Ecto neural progenitor cell (in vitro differentiated cells): ENCODE results near the gene PDE4D.

Experiments used
- DNase-seq: peaks from one replicate; pipeline ENCODE4 v3.0.0-alpha.2; 2018; ENCODE audit warnings: low spot score

The PDE4D gene

DNA sequence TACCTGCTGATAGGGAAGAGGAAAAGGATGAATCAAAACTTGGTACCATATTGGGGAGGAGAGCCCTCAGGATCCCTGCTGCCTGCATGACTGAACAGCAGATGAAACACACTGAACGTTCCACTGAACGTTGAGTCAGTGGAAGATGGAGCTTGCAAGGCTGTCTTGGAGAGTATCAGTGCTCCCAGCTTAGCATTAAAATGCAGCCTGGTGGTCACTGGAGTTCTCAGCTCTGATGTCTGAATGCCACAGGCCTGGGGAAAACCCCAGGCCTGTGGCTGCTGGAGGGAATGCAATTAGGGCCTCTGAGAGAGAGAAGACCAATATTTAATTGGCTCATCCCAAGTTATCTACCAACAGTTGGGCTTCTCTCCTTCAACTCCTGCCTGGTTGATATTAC, 54.5 kb downstream of the PDE4D start:
- DNase-seq: no peak

DNA sequence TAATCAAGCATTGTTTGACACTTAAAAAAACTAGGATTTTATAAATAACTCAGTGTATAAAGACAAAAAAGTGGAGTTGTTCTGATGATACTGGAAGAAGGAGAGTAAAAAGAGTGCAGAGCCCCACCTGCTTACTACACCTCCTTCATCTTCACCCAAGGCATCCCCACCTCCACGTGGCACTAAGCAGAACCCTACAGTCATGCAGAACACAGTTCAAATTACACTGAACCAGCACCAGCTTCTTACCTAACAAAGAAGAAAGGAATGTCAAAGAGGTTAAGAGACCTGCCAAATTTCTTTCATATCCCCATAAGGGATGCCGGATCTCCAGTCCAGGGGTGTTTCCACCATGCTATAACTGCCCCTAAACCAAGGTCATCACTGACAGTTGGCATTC, 55.5 kb downstream of the PDE4D start:
- no peak for DNase-seq

GRCh38 chr5:59837071-59837470, 56.5 kb downstream of the PDE4D start:
- DNase-seq: no peak

DNA sequence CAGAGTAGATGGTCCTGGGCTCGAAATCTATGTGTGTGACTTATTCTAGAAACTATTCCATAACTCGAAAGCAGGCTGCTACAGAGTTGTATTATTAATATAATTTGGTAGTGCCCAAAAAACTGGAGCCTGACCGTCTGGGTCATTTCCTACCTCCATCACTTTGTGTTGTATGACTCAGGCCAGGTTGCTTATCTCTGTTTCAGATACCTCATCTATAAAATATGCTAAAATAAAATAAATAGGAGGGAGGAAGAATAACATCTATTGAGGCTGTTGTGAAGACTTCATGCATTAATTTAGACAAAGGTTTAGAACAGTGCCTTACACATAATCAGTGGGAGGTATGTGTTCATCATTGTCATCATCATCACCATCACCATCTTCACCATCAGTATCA, 57.7 kb downstream of the PDE4D start:
- DNase-seq: no peak

- DNase-seq: no peak
Measured at GRCh38 chr5:59833448-59833847, 60.1 kb downstream of the PDE4D start.

DNA sequence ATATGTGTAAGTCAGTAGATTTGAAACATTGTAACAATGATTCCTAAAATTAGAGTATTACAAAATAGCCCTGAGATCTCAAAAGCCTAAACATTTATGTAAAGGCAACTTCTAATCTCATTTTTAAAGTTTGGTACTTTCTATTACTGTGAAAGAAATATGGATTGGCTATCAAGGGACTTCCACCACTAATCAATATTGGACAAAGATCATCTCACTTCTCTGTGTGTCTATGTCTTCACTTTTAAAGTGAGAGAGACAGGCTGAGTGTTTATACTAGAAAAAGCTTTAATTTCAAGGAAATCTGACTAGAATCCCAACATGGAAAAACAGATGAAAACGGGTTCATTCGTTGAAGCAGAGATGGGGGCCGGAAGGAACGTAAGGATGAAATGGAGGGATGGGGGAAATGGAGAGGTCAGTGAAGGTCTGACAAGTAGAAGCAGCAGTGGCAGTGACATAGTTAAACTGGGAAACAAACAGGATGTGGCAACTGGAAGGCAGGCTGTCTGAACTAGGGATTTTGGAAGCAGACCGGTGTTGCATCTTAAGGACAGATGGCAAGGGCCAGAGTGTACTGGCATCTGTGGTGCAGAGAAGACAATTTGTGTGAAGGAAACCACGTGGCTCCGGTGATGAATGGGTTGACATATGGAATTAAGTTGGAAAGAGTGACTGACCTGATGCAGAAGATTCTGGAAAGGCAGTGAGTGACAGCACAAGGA, 60.8 kb downstream of the PDE4D start:
- DNase-seq: no peak

GRCh38 chr5:59831326-59832010, 62.1 kb downstream of the PDE4D start:
- DNase-seq: no peak

- no peak for DNase-seq
Measured at GRCh38 chr5:59830536-59831200, 62.9 kb downstream of the PDE4D start.

DNA sequence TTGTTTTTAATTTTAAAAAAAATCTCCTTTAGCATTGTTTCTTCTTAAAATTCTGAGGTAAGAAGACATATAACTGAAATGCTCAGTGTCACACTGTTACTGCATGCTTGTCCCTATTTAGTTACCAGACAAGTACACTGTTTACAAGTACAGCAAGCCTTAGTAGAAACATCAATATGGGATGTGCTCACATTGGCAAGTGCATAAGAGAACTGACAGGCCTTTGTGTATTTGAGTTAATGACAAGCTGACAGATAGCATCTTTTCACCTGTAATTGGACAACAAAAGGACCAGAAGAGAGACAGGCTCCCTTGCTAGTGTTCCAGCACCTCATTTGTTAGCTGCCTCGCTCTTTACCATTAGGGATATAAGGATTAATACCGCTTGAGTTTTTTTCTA, 63.6 kb downstream of the PDE4D start:
- DNase-seq: no peak

DNA sequence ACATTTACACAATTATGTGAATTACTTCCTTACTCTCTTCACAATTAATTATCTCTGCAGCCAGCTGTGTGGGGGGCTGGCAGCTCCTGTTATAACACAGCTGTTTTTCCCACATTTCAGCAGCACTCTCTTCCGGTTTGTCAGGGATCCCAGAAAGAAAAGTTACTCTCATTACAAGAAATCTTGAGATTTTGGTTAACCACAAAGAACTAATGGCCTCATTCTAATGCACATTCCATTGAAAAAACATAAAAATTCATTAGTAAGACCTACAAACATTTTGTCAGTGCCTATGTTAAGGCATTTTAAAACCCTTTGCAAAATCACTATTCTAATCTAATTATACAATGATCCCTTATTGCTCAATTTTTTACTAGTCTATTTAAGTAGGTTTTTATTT, 64.1 kb downstream of the PDE4D start:
- no peak for DNase-seq

- no peak for DNase-seq
Measured at GRCh38 chr5:59828623-59829022, 64.9 kb downstream of the PDE4D start.

DNA sequence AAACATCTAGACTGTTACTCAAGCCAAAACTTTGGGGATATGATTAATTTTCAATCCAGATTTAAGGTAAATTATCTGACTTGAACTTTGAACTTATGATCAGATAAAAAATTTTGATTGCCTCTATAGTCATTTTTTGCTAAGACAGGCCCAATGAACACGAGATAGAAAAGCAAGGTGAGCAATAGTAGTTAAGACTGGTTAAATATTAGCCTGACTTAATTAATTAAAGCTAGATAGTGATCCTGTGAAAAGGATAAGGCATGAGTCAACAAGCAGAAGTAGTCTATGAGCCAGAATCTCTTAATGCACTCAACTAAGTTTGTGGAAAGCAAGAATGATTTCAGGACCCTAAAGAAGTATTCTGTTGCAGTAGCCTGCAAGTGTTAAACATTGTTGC, 66.5 kb downstream of the PDE4D start:
- DNase-seq: no peak

DNA sequence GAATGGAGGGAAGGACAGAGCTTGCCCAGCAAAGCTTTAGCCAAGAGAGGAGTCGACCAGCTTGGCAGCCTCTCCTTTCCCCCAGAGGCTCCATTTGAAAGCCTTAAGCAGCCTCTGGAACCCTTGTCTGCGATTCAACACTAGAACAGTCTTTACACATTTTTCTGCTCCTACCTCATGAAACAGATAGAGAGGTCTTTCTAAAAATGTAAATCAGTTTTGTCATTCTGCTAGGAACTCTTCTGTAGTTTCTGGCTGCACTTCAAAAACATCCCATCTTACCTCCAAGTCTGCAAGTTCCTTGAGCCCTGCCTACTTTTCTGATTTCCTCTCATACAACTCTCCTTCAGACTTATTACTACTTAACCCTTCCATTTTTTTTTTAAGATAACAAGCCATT, 70.1 kb downstream of the PDE4D start:
- DNase-seq: no peak

DNA sequence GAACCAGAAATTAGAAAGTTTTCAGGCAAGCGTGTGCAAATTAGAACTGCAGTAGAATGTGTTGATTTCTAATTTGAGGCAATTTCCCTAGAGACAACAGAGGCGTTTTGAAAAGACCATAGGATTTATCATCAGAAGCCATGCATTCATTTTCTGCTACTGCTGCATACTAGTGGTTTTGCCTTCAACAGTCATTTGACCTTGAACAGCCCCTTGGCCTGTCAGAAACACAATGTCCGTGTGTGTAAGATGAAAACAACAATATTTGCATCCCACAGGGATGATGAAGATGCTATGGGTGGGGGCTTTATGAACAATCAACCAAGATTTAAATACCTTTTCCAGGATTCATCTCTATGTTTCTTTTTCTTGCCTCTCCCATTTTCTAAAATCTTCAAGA, 73.7 kb downstream of the PDE4D start:
- DNase-seq: no peak

- DNase-seq: no peak
Measured at GRCh38 chr5:59817536-59817935, 76.0 kb downstream of the PDE4D start.

- DNase-seq: no peak
Measured at GRCh38 chr5:59816654-59817300, 76.7 kb downstream of the PDE4D start.

DNA sequence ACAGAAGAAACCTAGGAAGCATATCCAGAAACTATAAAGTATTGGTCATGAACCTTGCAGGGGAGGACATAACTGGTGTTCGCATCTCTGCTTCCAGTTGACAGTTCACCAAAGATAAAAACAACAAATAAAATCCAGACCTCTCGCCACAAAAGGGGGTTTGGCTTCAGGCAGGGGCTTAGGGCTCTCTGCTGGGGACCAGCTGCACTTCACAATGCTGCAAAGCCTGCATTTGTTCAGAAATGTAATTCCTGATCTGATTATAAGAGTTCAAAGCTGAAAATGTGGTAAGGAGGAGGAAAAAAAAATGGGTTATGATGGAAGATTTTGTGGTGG, 79.0 kb downstream of the PDE4D start:
- DNase-seq: no peak

DNA sequence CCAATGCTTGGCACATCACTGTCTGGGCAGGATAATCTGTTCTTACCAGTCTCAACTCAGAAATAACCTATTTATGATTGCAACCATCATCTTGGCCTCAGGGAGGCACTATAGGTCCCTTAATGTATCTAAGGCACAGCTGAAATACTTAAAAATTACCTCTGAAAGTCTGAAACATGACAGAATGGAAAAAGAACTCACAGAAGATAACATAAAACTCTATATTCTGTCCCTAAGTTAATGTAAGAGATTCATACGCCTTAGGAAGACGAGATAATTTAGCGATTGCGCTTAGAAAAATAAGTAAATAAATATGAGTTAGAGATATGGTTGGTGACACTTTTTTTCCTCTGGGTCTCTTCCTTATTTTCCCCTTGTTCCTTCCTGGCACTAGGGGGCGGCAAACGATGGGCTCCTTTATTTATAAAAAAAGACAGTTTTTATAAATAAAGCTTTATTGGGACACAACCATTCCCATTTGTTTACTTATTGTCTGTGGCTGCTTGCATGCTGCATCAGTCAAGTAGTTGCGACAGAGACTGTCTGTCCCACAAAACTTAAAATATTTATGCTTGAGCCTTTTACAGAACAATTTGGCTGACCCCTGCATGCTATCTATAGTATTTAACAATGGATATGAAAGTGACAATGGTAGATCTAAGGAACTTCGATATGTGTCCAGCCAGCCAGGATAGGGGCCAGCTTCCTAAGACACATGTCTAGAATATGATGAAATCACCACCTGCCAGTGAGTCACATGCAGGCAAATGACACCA, 79.6 kb downstream of the PDE4D start:
- no peak for DNase-seq

DNA sequence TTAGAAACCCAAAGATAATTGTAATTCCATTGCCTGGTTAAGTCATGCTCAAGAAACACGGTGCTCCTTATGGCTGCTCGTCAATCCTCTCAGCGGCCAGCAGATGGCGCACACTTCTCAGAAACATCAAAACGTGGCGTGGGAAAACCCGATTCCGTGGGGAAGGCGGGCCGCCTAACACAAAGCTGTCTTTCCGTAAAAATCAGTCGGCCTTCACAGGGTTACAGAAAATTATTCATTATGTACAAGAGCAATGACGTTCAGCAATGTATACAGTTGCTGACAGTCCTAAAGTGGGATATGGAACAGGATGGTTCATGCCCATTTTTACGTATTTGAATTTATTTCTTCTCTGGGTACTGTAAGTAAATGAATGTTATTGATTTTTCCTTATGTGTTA, 83.5 kb downstream of the PDE4D start:
- peak; percentile 68 for DNase-seq

GRCh38 chr5:59807806-59808205, 85.7 kb downstream of the PDE4D start:
- DNase-seq: no peak

- DNase-seq: no peak
Measured at GRCh38 chr5:59800347-59800893, 93.1 kb downstream of the PDE4D start.
